Choroid plexus epithelial cell (primary cell): ENCODE results near the gene REPIN1.

Experiments
- DNase-seq: peaks from one replicate; pipeline ENCODE4 v3.0.0-alpha.2; 2010; ENCODE audit warnings: low read depth
- H3K4me3 ChIP-seq: 2 replicates; pipeline ENCODE4 v1.5.1; 2011; ENCODE audit warnings: low read depth, mild to moderate bottlenecking, control low read depth, low read length, moderate library complexity
- TF ChIP-seq, protein P1 (sequence below): conservative IDR thresholded peaks from 2 replicates; pipeline ENCODE4 v1.5.1; 2011; ENCODE audit warnings: low read depth, mild to moderate bottlenecking, control low read depth, inconsistent platforms, low read length, moderate library complexity

The REPIN1 gene

DNA sequence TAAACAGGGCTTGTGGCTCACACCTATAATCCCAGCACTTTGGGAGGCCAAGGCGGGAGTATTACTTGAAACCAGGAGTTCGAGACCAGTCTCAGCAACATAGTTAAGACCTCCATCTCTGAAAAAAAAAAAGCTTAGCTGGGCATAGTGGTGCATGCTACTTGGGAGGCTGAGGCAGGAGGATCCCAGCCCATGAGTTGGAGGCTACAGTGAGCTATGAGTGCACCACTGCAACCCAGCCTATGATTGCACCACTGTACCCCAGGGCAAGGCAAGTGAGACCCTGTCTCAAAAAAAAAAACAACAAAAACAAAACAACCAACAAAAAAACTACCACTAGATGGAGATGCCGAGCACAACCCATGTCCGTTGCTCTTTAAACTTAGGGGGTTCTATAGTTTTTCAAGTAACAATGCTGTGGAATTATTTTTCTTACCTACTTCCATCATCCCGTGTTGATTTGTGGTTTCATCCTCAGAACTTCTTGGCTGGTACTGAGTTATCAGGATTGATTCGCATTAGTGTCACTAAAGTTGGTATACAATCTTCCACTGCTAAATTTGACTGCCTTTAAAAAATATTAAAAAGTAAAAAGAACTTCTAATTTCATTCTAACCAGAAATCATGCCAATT, 12.2 kb upstream of the REPIN1 start:
- TF ChIP-seq, protein P1, sequence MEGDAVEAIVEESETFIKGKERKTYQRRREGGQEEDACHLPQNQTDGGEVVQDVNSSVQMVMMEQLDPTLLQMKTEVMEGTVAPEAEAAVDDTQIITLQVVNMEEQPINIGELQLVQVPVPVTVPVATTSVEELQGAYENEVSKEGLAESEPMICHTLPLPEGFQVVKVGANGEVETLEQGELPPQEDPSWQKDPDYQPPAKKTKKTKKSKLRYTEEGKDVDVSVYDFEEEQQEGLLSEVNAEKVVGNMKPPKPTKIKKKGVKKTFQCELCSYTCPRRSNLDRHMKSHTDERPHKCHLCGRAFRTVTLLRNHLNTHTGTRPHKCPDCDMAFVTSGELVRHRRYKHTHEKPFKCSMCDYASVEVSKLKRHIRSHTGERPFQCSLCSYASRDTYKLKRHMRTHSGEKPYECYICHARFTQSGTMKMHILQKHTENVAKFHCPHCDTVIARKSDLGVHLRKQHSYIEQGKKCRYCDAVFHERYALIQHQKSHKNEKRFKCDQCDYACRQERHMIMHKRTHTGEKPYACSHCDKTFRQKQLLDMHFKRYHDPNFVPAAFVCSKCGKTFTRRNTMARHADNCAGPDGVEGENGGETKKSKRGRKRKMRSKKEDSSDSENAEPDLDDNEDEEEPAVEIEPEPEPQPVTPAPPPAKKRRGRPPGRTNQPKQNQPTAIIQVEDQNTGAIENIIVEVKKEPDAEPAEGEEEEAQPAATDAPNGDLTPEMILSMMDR: peak; percentile 77
- H3K4me3 ChIP-seq: no peak overlapping the region
- DNase-seq: peak; percentile 57

DNA sequence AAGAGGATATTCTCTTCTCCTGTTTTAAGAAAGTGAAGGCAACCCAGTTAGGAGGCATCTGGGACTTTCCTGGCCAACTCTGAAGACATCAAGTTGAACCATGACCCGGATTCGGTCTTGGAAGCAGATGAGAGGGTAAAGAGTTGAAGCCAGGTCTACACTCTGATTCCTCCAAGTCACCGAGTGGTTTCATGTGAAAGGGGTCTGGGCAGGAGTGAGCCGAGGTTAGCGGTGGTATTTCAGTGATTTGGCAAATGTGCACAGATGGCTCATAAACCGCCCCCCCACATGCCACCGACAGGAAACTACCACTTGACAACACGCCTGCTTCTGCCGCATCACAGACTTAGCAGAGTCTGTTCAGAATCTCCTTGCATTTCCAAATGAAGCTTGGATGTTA, 11.4 kb upstream of the REPIN1 start:
- DNase-seq: no peak
- H3K4me3 ChIP-seq: no peak overlapping the region
- TF ChIP-seq, protein P1: no peak

DNA sequence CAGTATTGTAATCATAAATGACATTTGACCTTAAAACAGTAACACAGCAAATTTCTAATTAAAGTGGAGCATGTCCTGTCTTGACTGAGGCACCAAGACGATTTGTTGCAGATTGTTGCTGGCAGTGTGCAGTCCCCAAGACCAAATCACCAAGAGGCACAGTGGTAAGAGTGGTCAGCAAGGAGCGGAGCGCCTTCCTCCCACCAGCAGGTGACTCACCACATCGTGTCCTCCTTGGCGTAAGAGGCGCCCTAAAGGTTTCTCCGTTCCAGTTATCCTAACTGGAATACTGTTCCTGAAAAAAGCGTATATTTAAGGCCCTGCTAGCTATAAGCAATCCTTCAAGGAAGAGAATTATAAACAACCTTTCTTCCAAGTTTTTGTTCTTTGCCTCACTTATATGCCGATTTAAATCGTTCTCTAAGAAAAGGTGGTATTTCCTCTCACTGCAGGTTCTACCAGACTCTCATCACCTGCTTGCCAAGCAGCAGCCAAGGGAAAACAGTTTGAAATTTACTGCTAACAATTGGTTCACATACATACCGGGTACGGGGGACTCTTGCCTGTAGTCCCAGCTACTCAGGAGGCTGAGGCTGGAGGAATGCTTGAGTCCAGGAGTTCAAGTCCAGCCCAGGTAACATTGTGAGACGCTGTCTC, 10.7 kb upstream of the REPIN1 start:
- TF ChIP-seq, protein P1: no peak
- no peak overlapping the region for H3K4me3 ChIP-seq
- no peak for DNase-seq

DNA sequence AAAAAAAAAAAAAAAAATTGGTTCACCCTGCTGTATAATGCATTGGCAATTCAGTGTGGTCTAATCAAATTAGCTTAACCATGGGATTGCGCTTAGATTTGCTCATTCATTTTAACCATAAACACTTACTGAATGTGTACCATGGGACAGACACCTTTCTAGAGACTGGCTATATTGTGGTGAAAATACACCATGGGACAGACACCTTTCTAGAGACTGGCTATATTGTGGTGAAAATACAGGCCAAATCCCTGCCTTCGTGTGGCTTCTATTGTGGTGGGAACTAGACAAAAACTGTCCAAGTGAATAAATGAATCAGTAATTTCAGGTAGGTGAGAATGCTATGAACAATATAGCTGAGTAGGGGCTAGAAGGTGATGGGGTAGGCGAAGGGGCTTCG, 10.2 kb upstream of the REPIN1 start:
- DNase-seq: no peak
- no peak overlapping the region for H3K4me3 ChIP-seq
- TF ChIP-seq, protein P1: no peak

DNA sequence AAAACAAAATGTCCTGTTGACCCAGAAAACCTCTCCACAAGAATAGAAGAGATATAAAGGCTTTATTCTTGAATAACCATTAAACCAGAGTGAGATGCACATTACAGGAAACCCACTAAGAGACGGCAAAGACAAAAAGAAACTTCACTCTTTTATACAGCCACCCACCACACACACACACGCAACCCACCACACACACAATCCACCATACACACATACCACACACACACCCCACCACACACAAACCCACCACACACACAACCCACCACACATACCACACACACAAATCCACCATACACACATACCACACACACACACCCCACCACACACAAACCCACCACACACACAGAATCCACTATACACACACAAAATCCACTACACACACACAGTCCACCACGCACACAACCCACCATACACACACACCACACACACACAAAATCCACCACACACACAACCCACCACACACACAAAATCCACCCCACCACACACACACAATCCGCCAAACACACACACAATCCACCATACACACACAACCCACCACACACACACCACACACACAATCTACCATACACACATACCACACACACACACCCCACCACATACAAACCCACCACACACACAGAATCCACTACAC, 9.5 kb upstream of the REPIN1 start:
- no peak overlapping the region for H3K4me3 ChIP-seq
- TF ChIP-seq, protein P1: no peak
- DNase-seq: no peak

DNA sequence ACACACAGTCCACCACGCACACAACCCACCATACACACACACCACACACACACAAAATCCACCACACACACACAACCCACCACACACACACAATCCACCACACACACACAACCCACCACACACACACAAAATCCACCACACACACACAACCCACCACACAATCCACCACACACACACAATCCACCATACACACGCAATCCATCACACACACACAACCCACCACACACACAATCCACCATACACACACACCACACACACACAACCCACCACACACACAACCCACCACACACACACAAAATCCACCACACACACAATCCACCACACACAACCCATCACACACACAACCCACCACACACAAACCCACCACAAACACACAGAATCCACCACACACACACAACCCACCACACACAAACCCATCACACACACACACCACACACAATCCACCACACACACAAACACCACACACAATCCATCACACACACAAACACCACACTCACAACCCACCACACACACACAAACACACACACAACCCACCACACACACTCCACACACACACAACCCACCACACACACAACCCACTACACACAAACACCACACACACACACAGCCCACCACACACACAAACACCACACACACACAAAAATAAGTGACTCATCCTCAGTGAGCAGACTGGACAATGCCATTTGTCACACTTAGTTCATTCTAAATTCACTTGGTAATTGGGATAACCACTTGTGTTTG, 8.8 kb upstream of the REPIN1 start:
- no peak for DNase-seq
- TF ChIP-seq, protein P1: no peak
- no peak overlapping the region for H3K4me3 ChIP-seq
